Epidermal melanocyte (primary cell): ENCODE results near the gene NPAS2.

ENCODE experiments used
- DNase-seq: peaks from one replicate; pipeline ENCODE4 v3.0.0; 2011; ENCODE audit warnings: low spot score; ENCODE audit not compliant: insufficient read length

NPAS2 gene

DNA sequence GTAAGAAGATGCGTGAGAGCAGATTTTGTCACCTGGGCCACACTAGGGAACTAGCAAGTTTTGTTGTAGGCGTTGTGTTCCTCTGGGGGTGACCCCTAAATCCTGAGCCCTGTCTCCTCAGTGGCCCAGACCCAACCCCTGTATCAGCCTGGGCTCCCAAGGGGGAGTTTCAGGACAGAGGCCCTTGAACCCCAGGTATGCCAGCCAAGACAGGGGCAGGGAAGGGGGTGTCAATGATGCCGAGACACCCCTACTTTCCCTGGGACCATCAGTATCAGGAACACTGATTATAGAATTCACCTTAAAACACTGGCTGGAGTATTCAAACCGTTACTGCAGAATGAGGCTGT is 143.1 kb downstream of the NPAS2 start:
- DNase-seq: no peak

DNA sequence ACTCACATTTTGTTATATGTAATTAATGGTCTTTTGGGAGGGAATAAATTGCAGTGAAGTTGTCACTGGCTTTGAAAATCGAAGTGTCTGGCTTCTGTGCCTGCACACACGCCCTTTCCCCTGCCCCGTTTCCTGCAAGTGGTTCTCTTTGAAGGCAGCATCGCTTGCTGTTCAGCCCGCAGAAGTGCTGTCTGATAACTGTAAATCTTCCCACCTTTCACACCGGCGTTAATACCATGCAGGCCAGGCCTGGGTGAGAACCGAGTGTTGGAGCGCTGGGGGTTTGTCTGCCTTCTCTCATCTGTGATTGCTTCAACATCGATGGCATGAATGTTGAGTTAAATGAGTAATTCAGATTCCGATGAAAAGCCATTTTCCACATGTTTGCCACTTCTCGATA is 144.3 kb downstream of the NPAS2 start:
- no peak for DNase-seq

DNA sequence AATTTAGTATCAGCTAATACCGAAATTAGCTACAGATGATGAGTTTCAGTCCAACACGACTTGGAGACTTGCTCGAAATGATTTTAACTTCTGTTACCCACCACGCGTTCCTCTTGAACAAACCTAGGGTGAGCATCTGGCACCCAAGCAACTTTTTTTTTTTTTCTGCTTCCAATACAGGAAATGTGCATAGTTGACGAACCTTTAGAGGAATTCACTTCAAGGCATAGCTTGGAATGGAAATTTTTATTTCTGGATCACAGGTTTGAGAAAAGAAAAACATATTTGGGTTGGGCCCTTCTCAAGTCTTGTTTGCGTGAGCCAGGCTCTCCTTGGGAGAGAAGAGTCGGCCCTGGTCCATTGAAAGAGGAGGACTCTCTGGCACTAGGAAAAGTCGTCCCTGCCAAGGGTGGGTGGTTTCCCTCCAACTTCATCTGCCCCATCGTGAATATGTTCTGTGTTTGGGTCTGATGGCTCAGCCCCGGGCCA is 144.8 kb downstream of the NPAS2 start:
- DNase-seq: no peak

DNA sequence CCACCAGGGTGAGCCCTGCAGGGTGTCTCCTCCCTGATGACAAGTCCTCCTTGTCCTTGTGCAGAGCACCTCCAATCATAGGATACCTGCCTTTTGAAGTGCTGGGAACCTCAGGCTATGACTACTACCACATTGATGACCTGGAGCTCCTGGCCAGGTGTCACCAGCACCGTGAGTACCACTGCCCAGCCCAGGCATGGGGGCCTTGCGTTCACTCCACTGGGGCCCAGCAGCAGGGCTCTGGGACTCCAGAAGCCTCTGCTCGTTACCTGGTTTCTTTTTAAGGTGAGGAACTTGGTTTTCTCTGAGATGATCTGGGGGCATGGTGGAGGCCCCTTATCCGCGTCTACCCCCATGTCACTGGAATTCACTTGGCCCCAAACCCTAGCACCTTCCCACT is 145.7 kb downstream of the NPAS2 start:
- DNase-seq: no peak

DNA sequence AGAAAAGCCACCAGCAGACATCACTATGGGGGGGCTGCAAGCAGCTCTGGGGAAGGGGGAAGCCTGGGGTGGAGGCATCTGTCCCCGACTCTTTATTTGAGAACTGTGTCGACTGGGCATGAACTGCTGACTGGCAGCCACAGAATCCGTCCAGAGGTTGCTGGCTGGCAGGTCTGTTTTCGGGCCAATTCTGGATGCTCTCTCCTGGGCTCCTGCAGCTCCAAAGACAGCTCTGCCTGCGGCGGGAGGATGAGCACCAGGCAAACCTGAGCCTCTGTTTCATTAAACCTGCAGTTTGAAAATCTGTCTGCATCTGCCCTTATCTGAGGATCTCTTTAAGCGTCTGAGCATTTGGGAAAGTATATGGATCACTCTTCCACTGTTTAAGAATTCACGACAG is 147.8 kb downstream of the NPAS2 start:
- no peak for DNase-seq

DNA sequence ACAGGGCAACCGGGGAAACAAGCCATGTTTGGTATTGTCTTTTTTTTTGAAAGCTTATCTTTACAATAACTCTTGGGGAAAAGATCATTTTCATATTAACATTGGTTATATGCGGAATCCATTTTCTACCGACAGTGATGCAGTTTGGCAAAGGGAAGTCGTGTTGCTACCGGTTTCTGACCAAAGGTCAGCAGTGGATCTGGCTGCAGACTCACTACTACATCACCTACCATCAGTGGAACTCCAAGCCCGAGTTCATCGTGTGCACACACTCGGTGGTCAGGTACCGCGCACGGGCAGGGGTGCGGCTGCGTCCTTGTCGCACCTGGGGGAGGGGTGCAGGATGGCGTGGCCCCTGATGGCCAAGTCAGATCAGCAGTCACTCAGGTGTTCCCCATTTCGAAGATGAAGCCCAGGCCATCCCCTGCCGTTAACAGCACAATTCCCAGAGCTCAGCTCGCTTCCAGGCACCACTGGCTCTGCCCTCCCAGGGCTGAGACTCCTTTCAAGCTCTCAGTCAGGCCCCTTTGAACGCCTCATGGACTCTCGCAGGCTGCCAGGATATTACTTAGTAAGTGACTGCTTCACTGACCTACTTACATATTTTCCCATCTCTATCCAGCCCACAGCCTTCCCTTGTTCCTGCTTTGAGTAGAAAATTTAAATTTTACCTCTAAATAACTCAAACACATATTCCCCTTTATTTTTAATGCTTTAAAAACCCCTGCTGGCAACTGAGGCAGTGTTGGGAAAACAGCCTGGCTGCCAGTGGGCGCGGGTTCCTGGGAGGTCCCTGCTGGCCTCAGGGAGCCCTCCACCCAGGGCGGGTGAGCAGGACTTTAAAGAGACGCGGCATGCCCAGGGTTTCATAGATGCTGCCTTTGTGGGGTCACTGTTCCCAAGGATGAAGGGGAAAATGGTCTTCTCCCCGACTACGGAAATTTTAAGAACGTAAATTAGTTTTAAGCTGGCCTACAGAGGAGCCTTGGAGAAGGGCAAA is 148.5 kb downstream of the NPAS2 start:
- DNase-seq: no peak

DNA sequence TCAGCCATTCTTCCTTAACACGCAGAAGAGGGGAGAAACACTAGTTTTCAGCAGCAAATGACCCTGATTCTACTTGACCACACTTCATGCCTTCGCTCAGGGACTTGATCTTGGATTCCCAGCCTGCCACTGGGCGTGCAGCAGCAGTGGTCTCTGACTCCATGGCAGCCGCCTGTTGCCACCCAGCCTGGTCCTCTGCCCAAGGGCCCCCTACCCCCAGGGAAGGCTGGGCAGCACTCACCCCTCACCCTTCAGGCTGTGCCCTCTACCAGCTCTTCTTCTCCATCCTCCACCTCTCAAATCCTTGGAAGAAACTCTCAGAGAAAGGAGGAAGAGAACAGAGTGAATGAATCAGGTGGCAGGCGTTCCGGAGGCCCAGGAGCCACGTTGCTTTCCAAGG is 150.1 kb downstream of the NPAS2 start:
- no peak for DNase-seq

DNA sequence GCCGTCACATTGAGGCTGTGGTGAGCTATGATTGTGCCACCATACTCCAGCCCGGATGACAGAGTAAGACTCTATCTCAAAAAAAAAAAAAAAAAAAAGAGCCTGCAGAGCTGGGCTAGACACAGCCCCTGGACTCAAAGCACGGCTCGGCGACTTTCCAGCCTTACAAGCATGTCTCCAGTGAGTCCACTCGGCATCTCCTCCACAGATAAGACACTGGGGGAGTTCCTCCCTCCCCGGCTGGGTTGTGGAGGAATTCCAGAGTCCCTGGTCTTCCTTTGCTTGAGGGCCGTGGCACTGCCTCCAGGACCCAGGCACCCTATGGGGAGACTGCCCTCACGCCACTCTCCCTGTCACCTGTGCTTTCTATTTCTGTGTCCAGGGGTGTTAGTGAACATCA is 151.3 kb downstream of the NPAS2 start:
- DNase-seq: no peak

DNA sequence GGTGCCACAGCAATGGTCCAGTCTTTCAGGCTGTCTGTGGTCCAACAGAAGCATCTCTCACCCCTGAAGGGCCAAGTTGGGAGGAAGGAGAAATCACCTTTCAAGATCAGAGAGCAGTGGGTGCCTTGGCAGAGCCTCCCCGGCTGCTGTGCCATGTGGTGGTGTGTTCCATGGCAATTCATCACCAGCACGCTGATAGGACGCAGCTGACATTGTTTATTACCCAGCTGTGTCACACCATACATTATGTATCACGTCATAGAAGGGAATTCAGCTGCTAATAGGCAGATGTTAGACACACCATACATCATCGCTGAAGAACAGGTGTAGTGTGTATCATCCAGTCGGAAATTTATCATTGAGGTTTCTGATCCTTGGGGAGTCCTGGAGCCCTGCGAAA is 152.5 kb downstream of the NPAS2 start:
- no peak for DNase-seq

DNA sequence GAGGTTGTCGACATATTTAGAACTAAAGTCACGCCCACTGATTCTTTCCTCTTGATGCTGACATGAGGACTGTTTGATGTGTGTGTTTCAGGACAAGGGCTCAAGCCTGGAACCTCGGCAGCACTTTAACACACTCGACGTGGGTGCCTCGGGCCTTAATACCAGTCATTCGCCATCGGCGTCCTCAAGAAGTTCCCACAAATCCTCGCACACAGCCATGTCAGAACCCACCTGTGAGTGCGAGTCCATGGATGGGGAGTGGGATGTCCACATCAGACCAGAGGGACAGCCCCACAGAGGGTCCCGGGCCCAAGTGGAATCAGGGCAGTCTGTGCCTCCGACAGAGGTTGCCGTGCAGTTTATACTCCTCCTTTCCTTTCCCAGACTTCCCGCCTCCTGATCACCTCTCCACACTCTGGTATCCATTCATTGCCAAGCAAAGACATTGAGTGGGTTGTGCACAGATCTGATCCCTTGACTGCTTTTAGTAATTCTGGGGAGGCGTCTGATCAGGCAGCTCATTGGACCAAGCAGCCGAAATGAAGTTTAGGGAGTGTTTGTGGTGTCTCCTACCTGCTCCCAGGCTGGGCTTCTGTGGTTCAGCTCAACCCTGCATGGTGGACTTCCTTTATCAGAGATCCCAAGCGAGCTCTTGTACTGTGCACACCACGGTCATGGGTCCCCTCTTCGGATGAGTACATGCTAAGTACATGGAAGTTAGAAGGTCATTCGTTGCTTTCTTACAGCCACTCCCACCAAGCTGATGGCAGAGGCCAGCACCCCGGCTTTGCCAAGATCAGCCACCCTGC is 155.0 kb downstream of the NPAS2 start:
- DNase-seq: no peak

DNA sequence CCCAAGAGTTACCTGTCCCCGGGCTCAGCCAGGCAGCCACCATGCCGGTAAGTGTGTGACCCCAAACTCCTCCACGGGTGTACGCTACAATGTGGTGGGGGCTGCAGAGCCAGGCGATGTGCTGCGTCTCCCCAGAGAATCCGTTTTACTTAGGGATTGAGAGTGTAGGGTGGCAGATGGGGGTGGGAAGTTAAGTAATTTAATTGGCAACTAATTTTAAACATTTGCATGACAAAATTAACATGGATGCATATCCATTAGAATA is 155.5 kb downstream of the NPAS2 start:
- DNase-seq: no peak

DNA sequence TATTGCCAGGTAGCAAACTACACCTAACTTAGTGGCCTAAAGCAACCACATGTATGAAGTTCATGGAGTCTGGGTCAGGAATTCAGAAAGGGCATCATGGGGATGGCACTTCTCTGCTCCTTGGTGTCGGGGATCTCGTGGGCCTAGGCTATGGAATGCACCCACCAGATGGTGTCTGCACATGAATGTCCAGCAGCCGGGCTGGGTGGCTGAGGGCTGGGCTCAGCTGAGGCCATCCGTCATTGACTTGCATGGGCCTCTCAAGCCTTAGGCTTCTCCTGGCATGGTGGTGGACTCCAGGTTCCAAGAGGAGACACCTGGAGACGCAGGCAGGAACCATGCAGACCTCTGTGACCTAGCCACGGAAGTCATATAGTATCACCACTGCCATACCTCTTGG is 156.1 kb downstream of the NPAS2 start:
- no peak for DNase-seq

DNA sequence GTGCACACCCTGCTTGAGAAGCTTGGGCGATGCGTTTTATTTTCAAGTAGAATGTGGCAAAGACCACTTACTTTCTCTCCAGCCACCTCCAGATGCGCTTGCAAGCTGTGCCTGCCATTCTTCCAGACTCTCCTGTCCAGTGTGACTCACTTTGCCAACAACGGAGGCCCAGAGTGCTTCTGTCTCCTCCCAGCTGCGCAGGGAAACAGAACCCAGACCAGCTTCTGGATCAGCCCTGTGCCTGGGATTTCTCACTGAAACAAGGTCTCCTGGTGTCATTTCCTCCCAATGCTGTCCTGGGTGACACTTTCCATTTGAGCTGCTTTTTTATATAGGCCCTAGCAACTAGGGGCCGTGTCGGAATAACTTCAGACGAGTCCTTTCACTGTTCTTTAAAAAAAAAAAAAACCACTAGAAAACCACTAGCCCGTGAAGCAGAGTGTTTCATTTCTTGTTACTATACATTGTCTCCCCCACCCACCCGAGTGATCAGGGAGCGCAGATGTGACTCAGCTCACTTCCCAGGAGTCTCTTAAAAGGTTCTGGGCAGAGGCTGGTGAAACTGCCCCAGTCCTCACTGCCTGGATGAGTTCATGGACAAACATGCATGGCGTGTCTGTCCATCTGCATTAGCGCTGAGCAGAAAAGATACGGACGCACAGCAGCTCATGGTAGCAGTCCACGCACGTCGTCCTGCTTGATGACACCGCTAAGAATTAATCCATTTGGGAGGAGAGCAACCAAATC is 156.9 kb downstream of the NPAS2 start:
- DNase-seq: no peak

DNA sequence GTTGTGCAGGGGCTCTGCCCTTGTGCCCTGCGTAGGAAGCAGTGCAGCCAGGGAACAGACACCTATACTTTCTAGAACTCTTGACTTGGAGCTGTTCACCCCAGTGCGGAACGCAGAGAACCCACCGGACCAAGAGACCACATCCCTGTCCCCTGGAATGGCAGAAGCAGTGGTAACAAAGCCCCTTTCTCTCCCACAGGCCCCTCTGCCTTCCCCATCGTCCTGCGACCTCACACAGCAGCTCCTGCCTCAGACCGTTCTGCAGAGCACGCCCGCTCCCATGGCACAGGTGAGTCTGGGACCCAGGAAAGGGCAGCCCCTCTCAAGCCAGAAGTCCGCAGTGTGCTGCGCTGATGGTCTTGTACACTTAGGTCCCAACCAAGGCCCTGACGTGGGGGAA is 157.6 kb downstream of the NPAS2 start:
- DNase-seq: no peak

DNA sequence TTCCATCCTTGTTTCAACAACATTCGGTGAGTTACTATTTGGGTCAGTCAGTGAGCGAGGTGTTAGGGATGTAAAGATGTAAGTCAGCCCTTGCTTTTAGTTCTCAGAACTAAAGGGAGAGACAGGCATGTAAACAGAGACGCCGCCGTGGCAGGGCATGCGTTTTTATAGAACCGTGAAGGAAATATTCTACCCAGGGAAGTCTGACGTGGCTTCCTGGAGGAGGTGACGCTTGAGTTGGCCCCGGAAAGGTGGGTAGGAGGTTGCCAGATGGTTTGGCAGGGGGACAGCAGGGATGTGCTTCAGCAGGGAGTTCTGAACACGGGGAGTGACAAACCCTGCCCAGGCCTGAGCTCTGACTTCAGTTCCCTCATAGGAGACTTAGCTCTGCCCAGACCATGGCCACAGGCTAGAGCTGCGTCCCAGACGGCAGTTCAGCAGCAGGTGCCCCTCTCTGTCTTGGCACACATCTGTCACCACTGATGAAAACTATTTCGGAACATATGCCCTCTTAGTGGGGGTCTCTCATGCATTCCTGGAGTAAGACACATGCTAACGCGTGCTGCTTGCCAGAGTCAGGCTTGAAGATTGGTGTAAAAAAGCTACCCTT is 158.7 kb downstream of the NPAS2 start:
- DNase-seq: no peak

DNA sequence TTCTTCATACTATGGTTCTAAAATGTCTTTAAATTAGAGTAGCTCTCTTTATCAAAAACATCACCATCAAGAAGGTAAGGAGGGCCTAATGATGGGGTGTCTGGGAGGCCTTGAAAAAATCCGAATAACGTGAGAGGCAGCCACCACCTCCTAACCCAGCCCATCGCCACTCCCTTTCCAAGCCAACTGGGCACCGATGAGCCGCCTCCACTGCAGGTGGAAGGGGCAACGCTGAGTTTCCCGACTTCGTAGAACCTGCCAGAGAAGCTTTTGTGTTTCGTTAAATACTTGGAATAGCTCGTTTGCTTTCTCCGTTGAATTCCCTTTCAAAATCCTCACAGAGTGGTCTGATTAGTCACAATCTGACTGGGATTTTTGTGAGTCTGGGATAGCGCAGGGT is 160.1 kb downstream of the NPAS2 start:
- no peak for DNase-seq

DNA sequence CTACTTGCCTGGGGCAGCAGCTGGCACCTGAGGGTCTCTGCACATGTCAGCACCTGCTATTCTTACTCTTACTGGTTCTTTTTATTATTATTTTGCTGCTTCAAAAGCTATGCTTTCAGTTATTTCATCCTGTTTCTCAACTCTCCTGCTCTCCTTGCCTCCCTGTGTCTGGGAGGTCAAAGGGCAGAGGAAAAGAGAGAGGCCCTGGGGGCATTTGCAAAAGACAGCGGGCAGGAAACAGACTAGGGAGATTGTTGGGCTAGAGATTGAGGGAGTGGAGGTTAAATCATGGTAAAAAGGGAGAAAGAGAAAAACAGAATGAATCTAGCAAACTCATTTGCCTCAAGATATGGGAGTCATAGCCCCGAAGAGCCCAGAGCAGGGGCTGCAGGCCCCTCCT is 161.1 kb downstream of the NPAS2 start:
- no peak for DNase-seq

DNA sequence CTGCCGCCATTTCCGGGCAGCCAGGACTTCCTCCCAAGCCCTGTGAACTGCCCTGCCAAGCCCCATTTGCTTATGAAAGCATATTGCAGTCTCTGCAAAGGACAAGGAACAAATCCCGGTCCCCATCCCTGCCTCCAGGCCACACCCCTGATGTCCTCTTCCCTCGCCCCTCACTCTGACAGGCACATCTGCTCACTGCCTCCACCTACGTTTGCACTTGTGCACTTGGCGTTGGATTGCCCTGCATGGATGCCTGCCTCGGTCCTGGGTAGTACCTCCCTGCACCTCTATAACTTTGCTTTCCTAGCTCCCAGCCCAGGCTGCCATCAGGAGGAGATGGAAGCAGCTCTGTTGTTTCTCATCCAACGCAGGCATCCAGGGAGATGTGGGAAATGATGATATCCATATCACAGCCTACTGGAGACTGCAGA is 162.5 kb downstream of the NPAS2 start:
- no peak for DNase-seq

DNA sequence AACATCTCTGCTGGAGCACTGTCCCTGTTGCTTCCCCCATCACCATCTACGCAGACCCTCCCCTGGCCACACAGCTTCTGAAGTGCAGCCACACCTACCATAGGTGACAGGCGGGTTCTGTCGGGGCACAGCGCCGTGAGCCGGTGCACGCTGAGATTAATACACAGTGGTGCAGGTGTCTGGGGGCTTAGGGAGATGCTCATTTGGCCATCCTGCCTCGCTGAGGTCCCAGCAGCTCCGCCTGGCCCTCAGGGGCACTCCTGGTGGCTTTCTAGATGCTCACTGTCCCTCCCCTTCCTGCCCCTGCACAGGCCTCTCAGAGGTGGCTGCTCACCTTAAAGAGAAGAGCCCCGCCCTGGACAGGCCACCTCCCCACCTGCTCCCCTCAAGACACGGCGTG is 163.3 kb downstream of the NPAS2 start:
- no peak for DNase-seq

DNA sequence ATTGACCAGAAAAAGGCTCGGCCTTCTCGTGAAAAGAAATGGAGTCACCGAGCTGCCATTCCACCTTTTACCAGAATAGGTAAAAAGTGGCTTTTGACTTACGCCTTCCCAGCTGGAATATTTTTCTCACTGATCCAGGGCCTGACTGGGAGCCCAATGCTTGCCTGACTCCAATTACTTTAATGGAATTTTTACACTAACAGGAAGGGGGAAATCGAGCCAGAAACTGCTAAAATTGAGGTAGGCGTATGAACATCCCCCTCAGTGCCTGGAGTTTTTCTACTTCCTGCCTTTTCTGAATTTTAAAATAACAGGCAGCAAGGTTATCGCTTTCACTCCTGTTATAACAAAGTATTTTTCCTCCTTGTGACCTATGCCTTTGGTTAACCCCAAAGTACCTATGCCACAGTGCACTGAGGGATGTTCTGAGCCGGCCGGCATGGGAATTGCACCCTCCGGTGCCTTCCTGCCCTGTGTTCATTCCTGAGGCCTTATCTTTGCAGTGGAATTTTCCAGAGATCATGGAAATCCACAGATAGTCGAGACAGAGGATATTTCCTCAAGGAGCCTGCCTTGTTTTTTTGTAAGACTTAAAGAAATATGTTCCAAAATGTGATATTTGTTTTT is 163.9 kb downstream of the NPAS2 start:
- DNase-seq: no peak

DNA sequence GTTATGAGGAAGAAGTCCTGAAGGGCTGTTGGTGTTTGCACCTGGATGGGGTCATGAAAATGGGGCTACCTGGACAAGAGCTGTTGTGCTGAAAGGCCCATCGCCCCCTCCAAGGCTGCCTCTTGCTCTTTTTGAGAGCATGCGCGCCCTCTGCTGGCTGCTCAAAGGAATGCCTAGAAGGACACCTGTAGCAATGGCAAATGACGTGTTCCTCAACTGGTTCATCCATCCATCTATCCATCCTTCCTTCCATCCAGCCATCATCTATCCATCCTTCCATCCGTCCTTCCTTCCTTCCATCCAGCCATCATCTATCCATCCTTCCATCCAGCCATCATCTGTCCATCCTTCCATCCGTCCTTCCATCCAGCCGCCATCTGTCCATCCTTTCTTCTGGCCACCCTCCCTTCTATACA is 165.0 kb downstream of the NPAS2 start:
- DNase-seq: peak; percentile 45
